AG09309 (cell line): ENCODE results near the gene DAB2IP.

Experiments
- DNase-seq: peaks from one replicate; pipeline ENCODE4 v3.0.0-alpha.2; 2010; ENCODE audit warnings: low read depth
- H3K4me3 ChIP-seq: 2 replicates; pipeline ENCODE4 v1.5.1; 2011; ENCODE audit warnings: mild to moderate bottlenecking, low read depth, low read length, moderate library complexity; ENCODE audit not compliant: control insufficient read depth
- TF ChIP-seq, protein P1 (sequence below): IDR thresholded peaks from 2 replicates; pipeline ENCODE4 v1.5.1; 2011; ENCODE audit warnings: mild to moderate bottlenecking, low read depth, low read length, inconsistent platforms; ENCODE audit not compliant: insufficient read depth, control insufficient read depth; ENCODE audit errors: missing control alignments

DAB2IP gene

DNA sequence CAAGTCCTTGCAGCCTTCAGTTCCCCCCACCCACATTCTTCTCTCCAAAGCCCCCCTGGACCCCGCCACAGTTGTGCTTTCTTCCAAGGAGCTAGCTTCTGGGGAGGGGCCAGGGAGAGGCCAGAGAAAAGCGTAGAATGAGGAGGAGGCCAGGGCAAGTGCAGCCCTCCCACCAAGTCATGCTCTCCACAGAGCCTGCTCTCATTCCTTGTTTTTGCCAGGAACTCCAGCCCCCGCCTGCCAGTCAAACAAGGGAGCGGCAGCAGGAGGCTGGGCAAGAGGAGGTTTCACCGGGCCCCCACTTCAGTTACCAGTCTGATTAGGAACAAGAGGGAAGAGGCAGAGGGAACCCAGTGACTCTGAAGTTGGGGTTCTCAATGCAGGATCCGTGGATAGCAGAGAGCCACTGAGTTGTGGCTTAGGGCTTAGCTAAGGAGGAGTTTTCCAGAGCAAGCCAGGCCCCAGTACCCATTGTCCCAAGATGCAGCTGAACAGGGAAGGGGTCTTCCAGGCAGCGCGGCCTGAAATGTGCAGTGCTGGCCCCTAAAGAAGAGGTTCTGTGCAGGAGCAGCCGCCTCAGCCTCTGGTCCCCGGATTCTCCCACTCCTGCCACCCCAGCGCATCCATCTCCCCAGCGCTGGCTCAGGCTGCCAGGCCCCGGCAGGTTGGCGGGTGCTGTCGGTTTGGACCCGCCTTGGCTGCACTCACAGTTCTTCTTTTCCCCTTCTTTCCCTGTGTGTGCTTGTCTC, 120.6 kb downstream of the DAB2IP start:
- H3K4me3 ChIP-seq: no peak overlapping the region
- TF ChIP-seq, protein P1, sequence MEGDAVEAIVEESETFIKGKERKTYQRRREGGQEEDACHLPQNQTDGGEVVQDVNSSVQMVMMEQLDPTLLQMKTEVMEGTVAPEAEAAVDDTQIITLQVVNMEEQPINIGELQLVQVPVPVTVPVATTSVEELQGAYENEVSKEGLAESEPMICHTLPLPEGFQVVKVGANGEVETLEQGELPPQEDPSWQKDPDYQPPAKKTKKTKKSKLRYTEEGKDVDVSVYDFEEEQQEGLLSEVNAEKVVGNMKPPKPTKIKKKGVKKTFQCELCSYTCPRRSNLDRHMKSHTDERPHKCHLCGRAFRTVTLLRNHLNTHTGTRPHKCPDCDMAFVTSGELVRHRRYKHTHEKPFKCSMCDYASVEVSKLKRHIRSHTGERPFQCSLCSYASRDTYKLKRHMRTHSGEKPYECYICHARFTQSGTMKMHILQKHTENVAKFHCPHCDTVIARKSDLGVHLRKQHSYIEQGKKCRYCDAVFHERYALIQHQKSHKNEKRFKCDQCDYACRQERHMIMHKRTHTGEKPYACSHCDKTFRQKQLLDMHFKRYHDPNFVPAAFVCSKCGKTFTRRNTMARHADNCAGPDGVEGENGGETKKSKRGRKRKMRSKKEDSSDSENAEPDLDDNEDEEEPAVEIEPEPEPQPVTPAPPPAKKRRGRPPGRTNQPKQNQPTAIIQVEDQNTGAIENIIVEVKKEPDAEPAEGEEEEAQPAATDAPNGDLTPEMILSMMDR: no peak
- no peak for DNase-seq

DNA sequence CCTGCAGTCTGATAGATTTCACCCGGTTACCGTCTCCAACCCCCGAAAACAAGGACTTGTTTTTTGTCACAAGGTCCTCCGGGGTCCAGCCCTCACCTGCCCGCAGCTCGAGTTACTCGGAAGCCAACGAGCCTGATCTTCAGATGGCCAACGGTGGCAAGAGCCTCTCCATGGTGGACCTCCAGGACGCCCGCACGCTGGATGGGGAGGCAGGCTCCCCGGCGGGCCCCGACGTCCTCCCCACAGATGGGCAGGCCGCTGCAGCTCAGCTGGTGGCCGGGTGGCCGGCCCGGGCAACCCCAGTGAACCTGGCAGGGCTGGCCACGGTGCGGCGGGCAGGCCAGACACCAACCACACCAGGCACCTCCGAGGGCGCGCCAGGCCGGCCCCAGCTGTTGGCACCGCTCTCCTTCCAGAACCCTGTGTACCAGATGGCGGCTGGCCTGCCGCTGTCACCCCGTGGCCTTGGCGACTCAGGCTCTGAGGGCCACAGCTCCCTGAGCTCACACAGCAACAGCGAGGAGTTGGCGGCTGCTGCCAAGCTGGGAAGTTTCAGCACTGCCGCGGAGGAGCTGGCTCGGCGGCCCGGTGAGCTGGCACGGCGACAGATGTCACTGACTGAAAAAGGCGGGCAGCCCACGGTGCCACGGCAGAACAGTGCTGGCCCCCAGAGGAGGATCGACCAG, 121.3 kb downstream of the DAB2IP start:
- no peak for DNase-seq
- TF ChIP-seq, protein P1: no peak
- H3K4me3 ChIP-seq: no peak overlapping the region

DNA sequence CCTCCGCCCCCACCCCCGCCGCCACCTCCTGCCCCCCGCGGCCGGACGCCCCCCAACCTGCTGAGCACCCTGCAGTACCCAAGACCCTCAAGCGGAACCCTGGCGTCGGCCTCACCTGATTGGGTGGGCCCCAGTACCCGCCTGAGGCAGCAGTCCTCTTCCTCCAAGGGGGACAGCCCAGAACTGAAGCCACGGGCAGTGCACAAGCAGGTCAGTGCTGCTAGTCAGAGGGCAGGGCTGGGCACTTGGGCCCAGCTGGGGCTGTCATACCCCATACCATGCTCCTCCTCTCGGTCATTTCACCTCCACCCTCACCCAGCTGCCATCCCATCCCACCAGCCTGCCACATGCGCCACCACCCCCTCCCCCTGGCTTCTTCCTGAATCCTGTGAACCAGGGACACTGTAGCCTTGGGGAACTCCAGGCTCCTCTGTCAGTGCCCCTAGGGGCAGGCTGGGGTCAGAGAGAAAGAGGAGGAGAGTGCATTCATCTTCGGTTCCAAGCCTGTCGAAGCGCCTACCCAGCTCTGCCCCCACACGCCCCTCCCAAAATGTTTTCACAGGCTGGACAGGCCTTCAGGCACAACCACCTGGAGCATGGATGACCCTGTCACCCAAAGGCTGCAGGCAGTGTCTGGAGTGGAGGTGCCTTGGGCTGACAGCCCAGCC, 122.0 kb downstream of the DAB2IP start:
- no peak for DNase-seq
- H3K4me3 ChIP-seq: no peak overlapping the region
- TF ChIP-seq, protein P1: no peak

DNA sequence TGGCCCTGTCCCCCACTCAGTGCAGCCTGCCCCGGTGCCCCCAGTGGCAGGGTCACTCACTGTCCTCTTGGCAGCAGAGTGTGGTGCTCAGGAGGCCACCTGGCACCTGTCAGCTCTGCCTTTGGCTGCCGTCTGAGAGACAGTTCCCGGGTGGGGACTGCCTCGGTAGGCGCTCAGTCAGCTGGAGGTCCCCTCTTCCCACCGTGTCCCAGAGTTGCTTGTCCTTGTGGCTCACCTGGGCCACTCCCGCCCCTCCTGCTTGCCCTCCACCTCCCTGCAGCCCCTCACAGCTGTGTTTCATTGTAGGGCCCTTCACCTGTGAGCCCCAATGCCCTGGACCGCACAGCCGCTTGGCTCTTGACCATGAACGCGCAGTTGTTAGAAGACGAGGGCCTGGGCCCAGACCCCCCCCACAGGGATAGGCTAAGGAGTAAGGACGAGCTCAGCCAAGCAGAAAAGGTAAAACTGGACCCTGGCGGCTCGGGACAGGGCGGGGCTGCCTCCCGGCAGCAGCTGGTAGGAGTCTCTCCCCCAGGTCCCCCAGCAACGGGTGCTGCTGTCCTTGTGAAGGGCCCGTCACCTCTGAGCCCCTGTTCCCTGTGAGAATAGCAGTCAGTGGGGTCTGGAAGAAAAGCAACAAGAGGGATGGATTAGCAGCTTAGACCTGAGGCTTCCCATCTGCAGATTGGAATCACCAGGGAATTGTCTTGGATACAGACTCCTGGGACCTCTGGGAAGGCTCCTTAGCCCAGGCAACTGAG, 122.7 kb downstream of the DAB2IP start:
- TF ChIP-seq, protein P1: no peak
- H3K4me3 ChIP-seq: no peak overlapping the region
- DNase-seq: no peak

DNA sequence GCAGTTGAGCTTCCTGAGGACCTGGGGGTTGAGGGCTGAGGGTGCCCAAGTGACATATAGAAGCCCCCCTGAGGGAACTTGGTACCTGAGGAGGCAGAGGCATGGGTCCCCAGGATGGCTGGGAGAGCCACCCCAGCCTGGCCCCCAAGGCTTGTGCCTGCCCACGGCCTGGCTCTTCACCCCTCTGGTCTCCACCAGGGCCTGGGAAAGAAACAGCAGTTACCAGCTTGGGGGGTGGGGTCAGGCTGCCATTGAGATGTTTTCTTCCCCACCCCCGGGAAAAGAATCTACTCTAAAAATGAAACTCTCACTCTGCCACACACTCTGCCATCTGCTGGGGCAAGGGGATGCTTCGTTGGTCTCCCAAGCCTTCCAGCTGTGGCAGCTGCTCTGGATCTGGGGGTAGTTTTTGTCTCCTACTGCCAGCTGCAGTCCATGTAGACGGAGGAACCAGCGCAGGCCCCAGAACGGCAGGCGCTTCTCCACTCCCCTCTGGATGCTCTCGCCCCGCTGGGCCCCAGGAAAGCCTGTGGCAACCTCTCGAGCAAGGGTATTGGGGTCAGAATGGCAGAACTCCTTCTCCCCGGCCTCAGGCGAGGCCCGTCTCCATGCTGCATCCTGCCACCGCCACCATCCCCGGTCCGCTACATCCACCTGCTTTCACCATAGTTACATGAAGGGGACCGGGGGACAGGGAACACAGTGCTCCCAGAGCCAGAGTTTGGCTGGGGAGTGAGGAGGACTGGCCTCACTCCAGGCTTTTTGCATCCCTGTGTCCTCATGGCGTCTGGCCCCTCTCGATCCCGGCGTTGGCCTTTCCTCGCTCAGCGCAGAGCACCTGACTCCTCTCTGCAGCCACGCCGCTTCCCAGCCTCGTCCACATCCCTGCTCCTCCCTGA, 123.5 kb downstream of the DAB2IP start:
- TF ChIP-seq, protein P1: no peak
- DNase-seq: no peak
- H3K4me3 ChIP-seq: no peak overlapping the region
